Measurements from ENCODE around the gene DCLK1. TPM values are rescaled to one million over a fixed set of nuclear protein-coding genes. Genes with fewer than 3 reads are reported as not detected.

Gene DCLK1
- total RNA-seq, 4 donors from 2014 or later: 20.5 to 40.1 (median 28.7) TPM

DNA sequence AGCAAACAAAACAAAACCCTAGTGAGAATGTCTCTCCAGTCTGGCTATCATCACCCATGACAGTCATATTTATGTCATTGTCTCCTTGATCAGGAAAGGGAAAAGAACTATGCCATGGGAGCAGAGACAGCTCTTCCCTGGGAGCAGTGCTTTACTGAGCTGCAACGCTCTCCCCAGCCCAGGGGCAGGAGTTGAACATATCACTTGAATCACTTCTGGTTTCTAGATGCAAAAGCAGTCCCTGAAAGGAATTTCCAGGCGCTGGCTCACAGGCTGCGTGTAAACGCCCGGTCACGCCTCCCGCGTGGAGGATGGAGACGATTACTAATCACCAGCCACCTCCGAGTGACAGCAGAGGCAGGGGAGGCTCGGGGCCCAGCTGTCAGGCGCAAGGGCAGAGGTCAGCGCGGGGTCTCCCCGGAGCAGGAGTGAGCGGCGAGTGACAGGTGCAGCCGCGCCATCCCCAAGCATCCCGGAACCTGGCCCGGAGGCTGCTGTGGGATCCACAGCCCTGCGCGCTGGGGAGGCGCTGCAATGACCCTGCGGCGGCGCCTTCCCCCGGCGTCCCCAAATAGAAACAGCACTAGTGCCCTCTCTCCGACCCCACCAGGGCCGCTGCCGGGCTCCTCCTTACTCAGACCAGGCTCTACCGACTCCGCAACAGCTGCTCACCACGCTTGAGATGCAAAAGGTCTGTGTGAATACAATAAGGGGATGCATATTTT lies 23.5 kb upstream of the DCLK1 start:
- WGBS: 10% methylated on average over 9 of the region's 35 CpGs
- H3K36me3 ChIP-seq: no peaks in the 10 kb centered on the region
- no peaks in the 10 kb centered on the region for H3K27me3 ChIP-seq
- DNase-seq (ENCODE audit: extremely low spot score): no peak
- TF ChIP-seq POLR2AphosphoS5 (IDR thresholded peaks at IDR 0.05) (no peak), EP300 (IDR thresholded peaks at IDR 0.05) (no peak), POLR2A (IDR thresholded peaks at IDR 0.05; ENCODE audit: low read depth) (no peak)
- TF ChIP-seq, protein P1, sequence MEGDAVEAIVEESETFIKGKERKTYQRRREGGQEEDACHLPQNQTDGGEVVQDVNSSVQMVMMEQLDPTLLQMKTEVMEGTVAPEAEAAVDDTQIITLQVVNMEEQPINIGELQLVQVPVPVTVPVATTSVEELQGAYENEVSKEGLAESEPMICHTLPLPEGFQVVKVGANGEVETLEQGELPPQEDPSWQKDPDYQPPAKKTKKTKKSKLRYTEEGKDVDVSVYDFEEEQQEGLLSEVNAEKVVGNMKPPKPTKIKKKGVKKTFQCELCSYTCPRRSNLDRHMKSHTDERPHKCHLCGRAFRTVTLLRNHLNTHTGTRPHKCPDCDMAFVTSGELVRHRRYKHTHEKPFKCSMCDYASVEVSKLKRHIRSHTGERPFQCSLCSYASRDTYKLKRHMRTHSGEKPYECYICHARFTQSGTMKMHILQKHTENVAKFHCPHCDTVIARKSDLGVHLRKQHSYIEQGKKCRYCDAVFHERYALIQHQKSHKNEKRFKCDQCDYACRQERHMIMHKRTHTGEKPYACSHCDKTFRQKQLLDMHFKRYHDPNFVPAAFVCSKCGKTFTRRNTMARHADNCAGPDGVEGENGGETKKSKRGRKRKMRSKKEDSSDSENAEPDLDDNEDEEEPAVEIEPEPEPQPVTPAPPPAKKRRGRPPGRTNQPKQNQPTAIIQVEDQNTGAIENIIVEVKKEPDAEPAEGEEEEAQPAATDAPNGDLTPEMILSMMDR (IDR thresholded peaks at IDR 0.05): no peak
- H3K9me3 ChIP-seq: no peaks in the 10 kb centered on the region
- intact Hi-C loops (cut with DNase I): no loop called here
- peak overlapping the region; percentile 39 to 57 (median 44) for H3K4me3 ChIP-seq
- H3K27ac ChIP-seq (replicated peaks in 1 of 4): no peak overlapping the region
- peaks cover 0 to 10% (median 9%) of the 10 kb centered on the region in 4 donors for H3K4me1 ChIP-seq

DNA sequence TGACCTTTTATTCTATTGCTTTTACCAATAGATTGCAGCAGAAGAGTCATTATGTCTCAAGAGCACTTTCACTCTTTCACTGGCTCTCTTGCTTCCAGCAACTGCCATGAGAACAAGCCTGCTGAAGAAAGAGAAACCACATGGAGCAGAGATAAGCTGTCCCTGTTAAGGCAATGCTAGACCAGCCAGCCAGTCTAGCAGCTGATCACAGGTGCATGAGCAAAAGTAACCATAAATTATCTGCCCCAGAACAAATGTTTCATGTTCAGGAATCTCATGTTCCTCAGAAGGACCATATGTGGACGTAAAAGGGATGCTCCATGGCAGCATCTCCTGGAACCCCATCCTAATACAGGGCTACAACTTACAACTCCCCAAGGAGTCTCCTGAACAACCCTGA lies 20.4 kb upstream of the DCLK1 start:
- Histone ChIP-seq H3K4me1 (peaks cover 0 to 10% (median 9%) of the 10 kb centered on the region in 4 donors), H3K27me3 (no peaks in the 10 kb centered on the region), H3K4me3 (no peak overlapping the region), H3K27ac (replicated peaks in 1 of 4) (no peak overlapping the region), H3K36me3 (no peaks in the 10 kb centered on the region), H3K9me3 (no peaks in the 10 kb centered on the region)
- 100% methylated on average over 1 of the region's 1 CpG for WGBS
- TF ChIP-seq, protein P1 (IDR thresholded peaks at IDR 0.05): no peak
- no peak for TF ChIP-seq EP300 (IDR thresholded peaks at IDR 0.05)
- TF ChIP-seq POLR2A (IDR thresholded peaks at IDR 0.05; ENCODE audit: low read depth): no peak
- TF ChIP-seq POLR2AphosphoS5 (IDR thresholded peaks at IDR 0.05): no peak
- intact Hi-C loops (cut with DNase I): no loop called here
- no peak for DNase-seq (ENCODE audit: extremely low spot score)

DNA sequence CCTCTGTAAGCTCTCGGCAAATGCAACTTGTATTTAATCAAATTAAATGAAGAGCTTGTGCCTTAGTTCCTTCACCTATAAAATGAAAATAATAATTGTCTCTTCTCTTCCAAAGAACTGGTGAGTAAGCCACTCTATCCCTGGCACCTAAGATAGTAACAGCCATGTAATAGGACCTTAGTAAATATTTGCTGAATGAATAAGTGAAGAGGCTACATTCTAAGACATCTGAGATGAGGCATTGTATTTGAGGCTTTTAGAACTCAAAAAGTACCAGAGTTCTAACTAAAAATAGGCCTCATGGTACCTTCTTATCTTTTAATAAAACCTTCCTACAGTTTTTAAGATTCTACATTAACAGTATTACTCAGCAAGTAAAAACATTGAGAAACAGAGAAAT lies 17.3 kb upstream of the DCLK1 start:
- intact Hi-C loops (cut with DNase I): no loop called here
- TF ChIP-seq POLR2A (IDR thresholded peaks at IDR 0.05; ENCODE audit: low read depth) (no peak), EP300 (IDR thresholded peaks at IDR 0.05) (no peak), POLR2AphosphoS5 (IDR thresholded peaks at IDR 0.05) (no peak)
- TF ChIP-seq, protein P1 (IDR thresholded peaks at IDR 0.05): no peak
- Histone ChIP-seq H3K36me3 (no peaks in the 10 kb centered on the region), H3K4me3 (no peak overlapping the region), H3K9me3 (no peaks in the 10 kb centered on the region), H3K27me3 (no peaks in the 10 kb centered on the region), H3K4me1 (no peaks in the 10 kb centered on the region), H3K27ac (replicated peaks in 1 of 4) (no peak overlapping the region)
- 94% methylated on average over 1 of the region's 1 CpG for WGBS
- no peak for DNase-seq (ENCODE audit: extremely low spot score)

DNA sequence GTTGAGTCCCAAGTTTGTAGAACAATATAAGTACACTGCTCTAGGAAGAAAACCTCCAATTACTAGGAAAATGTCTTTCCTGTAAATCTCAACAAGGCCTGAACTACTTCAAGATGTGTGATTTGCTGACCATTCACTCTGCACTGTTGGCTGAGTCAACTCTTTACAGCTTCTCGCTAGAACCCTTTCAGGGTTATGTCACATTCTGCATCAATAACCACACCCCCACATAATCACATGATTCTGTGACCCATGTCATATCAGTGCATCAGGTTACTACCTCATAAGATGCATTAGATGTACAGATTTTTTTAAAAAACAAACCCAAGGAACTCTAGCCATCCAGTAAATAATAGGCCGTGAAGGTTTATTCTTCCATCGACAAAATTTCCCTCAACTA lies 16.1 kb upstream of the DCLK1 start:
- 89% methylated on average over 3 of the region's 3 CpGs for WGBS
- H3K9me3 ChIP-seq: no peaks in the 10 kb centered on the region
- intact Hi-C loops (cut with DNase I): no loop called here

More for the DNA sequence above, 16.1 kb upstream of the DCLK1 start:
- H3K4me1 ChIP-seq: no peaks in the 10 kb centered on the region
- TF ChIP-seq POLR2A (IDR thresholded peaks at IDR 0.05; ENCODE audit: low read depth): no peak
- TF ChIP-seq EP300 (IDR thresholded peaks at IDR 0.05): no peak
- no peak for TF ChIP-seq POLR2AphosphoS5 (IDR thresholded peaks at IDR 0.05)
- TF ChIP-seq, protein P1 (IDR thresholded peaks at IDR 0.05): no peak
- no peaks in the 10 kb centered on the region for H3K27me3 ChIP-seq
- no peak for DNase-seq (ENCODE audit: extremely low spot score)
- no peak overlapping the region for H3K27ac ChIP-seq (replicated peaks in 1 of 4)
- H3K36me3 ChIP-seq: no peaks in the 10 kb centered on the region
- no peak overlapping the region for H3K4me3 ChIP-seq

Data from esophagus muscularis mucosa (tissue), 4 donors.